Epithelial cell of proximal tubule (primary cell): Measurements from ENCODE around the gene SLC9A9. TPM values are rescaled to one million over a fixed set of nuclear protein-coding genes. Genes with fewer than 3 reads are reported as not detected.

Source experiments
- DNase-seq: peaks from one replicate; pipeline ENCODE4 v3.0.0-alpha.2; 2011; ENCODE audit warnings: low read depth
- H3K4me3 ChIP-seq: 2 replicates; pipeline ENCODE4 v1.5.1; 2011; ENCODE audit warnings: low read depth, mild to moderate bottlenecking, low read length
- CTCF ChIP-seq: conservative IDR thresholded peaks from 2 replicates; pipeline ENCODE4 v1.5.1; 2012; ENCODE audit warnings: low read depth, mild to moderate bottlenecking, low read length
- total RNA-seq: library from RNA; depleted of rRNA; stranded (reverse); fragments of >200 nt; gene quantifications from 2 replicates; pipeline ENCODE4 v1.2.3, GENCODE V29; 2015

SLC9A9 gene
- total RNA-seq, 1 donor from 2014 or later: 0.17 TPM

DNA sequence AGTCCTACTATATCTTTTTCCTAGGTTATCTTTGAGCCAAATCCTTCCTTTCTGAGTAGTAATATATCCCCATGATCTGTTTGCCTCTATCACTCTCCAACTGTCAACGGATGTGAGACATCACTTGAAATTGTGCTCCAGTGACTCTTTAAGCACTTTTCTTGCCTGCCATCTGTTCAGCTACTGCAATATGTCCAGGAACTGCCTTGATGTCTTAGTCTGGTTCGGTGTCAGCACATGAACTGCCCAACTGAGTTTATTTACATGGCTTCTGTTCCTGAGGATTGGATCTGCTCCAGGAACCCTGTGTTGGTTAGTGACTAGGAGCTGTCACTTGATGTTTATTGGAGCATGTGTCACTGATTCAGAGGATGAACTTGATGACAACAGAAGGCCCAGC lies 116.5 kb downstream of the SLC9A9 start:
- no peak for DNase-seq
- TF ChIP-seq CTCF: no peak
- H3K4me3 ChIP-seq: no peak overlapping the region

GRCh38 chr3:143731320-143731719 lies 116.9 kb downstream of the SLC9A9 start:
- no peak for TF ChIP-seq CTCF
- H3K4me3 ChIP-seq: no peak overlapping the region
- DNase-seq: no peak

GRCh38 chr3:143727391-143727790 lies 120.9 kb downstream of the SLC9A9 start:
- no peak for TF ChIP-seq CTCF
- no peak overlapping the region for H3K4me3 ChIP-seq
- DNase-seq: no peak

- DNase-seq: peak; percentile 19
- no peak overlapping the region for H3K4me3 ChIP-seq
- no peak for TF ChIP-seq CTCF
These were observed 121.5 kb downstream of the SLC9A9 start for GRCh38 chr3:143726727-143727126.

GRCh38 chr3:143720381-143720780 lies 127.9 kb downstream of the SLC9A9 start:
- TF ChIP-seq CTCF: no peak
- no peak overlapping the region for H3K4me3 ChIP-seq
- no peak for DNase-seq

GRCh38 chr3:143718463-143718862 lies 129.8 kb downstream of the SLC9A9 start:
- no peak overlapping the region for H3K4me3 ChIP-seq
- TF ChIP-seq CTCF: no peak
- no peak for DNase-seq

DNA sequence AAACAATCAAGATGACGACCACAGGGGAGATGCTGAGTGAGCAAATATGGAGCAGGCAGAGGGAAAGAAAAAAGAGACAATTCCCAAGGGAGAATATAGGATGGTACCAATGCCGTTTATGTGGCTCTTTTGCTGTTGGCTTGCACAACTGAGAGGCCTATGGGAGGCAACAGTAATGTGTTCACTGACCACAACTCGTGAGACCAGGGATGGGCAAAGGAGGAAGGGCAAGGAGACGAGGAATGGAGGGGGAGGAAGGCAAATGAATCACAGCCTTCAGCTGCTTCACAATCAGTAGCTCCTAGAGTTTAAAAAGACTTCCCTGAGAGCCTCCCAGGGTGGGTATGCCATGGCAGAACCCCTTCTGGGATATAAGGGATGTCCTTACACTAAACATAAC lies 131.5 kb downstream of the SLC9A9 start:
- DNase-seq: no peak
- no peak for TF ChIP-seq CTCF

More for the DNA sequence above, 131.5 kb downstream of the SLC9A9 start:
- H3K4me3 ChIP-seq: no peak overlapping the region
